ENCODE data around the gene EGFL7. TPM values are rescaled to one million over a fixed set of nuclear protein-coding genes. Genes with fewer than 3 reads are reported as not detected.

Gene EGFL7
- total RNA-seq, 1 donor from 2014 or later: 35.0 TPM

GRCh38 chr9:136720251-136720897 is 57.7 kb downstream of the EGFL7 start:
- TF ChIP-seq CTCF (conservative IDR thresholded peaks at IDR 0.05; ENCODE audit: low read depth, low read length): no peak
- no peak overlapping the region for H3K4me3 ChIP-seq (ENCODE audit: low read depth, low read length)
- DNase-seq (ENCODE audit: low read depth): no peak

GRCh38 chr9:136720898-136721338 is 58.2 kb downstream of the EGFL7 start:
- DNase-seq (ENCODE audit: low read depth): no peak
- no peak for TF ChIP-seq CTCF (conservative IDR thresholded peaks at IDR 0.05; ENCODE audit: low read depth, low read length)

GRCh38 chr9:136721339-136722092 is 58.8 kb downstream of the EGFL7 start:
- TF ChIP-seq CTCF (conservative IDR thresholded peaks at IDR 0.05; ENCODE audit: low read depth, low read length): no peak
- H3K4me3 ChIP-seq (ENCODE audit: low read depth, low read length): no peak overlapping the region
- DNase-seq (ENCODE audit: low read depth): no peak

More at GRCh38 chr9:136720898-136721338, 58.2 kb downstream of the EGFL7 start:
- H3K4me3 ChIP-seq (ENCODE audit: low read depth, low read length): no peak overlapping the region

Other genes with a start within 250 kb of the EGFL7 start
- 20.3 and 21.1 TPM in 2 replicates for gene INPP5E, start 223.1 kb upstream of the EGFL7 start, total RNA-seq
- 36.4 and 41.7 TPM in 2 replicates for gene SEC16A, start 179.9 kb upstream of the EGFL7 start, total RNA-seq
- 17.1 and 39.7 TPM in 2 replicates for gene NOTCH1, start 116.9 kb upstream of the EGFL7 start, total RNA-seq
- 40.5 and 71.3 TPM in 2 replicates for gene AGPAT2, start 24.5 kb downstream of the EGFL7 start, total RNA-seq
- gene DIPK1B, start 49.7 kb downstream of the EGFL7 start, total RNA-seq: 11.4 and 20.3 TPM in 2 replicates
- not detected in 2 replicates for gene LCN10, start 80.0 kb downstream of the EGFL7 start, total RNA-seq
- gene LCN6, start 85.6 kb downstream of the EGFL7 start, total RNA-seq: not detected in 2 replicates
- gene LCN8, start 95.3 kb downstream of the EGFL7 start, total RNA-seq: not detected in 2 replicates
- gene LCN15, start 101.6 kb downstream of the EGFL7 start, total RNA-seq: not detected in 2 replicates
- gene TMEM141, start 128.4 kb downstream of the EGFL7 start, total RNA-seq: 90.4 and 108 TPM in 2 replicates
- gene CCDC183, start 133.4 kb downstream of the EGFL7 start, total RNA-seq: 0.06 TPM in 1 of 2 replicates, not detected in the other
- 114 and 160 TPM in 2 replicates for gene RABL6, start 145.0 kb downstream of the EGFL7 start, total RNA-seq
- gene AJM1, start 179.6 kb downstream of the EGFL7 start, total RNA-seq: 0.51 and 2.2 TPM in 2 replicates
- gene PHPT1, start 186.5 kb downstream of the EGFL7 start, total RNA-seq: 101 and 114 TPM in 2 replicates
- gene MAMDC4, start 189.4 kb downstream of the EGFL7 start, total RNA-seq: 1.2 and 4.8 TPM in 2 replicates
- gene EDF1, start 203.4 kb downstream of the EGFL7 start, total RNA-seq: 403 and 419 TPM in 2 replicates
- gene TRAF2, start 223.6 kb downstream of the EGFL7 start, total RNA-seq: 21.0 and 26.1 TPM in 2 replicates